Mesothelial cell of epicardium (in vitro differentiated cells): ENCODE measurements around the gene GALNT6. TPM values are rescaled to one million over a fixed set of nuclear protein-coding genes. Genes with fewer than 3 reads are reported as not detected.

Experiments
- DNase-seq, 2 experiments: peaks; one replicate each; pipeline ENCODE4 v3.0.0; 2021; ENCODE audit warnings: low spot score in 2 of 2; ENCODE audit not compliant: unreplicated experiment in 2 of 2
- H3K27ac Mint-ChIP-seq: 2 replicates; pipeline ENCODE4 v1.8.0; 2021; ENCODE audit warnings: mixed read lengths
- H3K27me3 Mint-ChIP-seq: 2 replicates; pipeline ENCODE4 v1.8.0; 2021; ENCODE audit warnings: low read depth, mixed read lengths
- H3K36me3 Mint-ChIP-seq: 2 replicates; pipeline ENCODE4 v1.8.0; 2021; ENCODE audit warnings: mixed read lengths
- H3K4me1 Mint-ChIP-seq: 2 replicates; pipeline ENCODE4 v1.8.0; 2021; ENCODE audit warnings: mixed read lengths
- H3K4me3 Mint-ChIP-seq: 2 replicates; pipeline ENCODE4 v1.8.0; 2021; ENCODE audit warnings: mild to moderate bottlenecking, moderate library complexity, mixed read lengths
- H3K9me3 Mint-ChIP-seq: 2 replicates; pipeline ENCODE4 v1.8.0; 2021; ENCODE audit warnings: mixed read lengths
- CTCF ChIP-seq: fragments of 200-600 bp; sonication (generic); IDR thresholded peaks from one replicate; pipeline ENCODE4 v1.5.0; 2021; ENCODE audit warnings: antibody characterized with exemption; ENCODE audit not compliant: unreplicated experiment
- total RNA-seq: library from RNA; stranded (reverse); gene quantifications from 3 replicates; pipeline ENCODE4 v1.2.1, GENCODE V29; 2021

GALNT6 gene
- total RNA-seq, 1 donor from 2014 or later, result 12.8 TPM

DNA sequence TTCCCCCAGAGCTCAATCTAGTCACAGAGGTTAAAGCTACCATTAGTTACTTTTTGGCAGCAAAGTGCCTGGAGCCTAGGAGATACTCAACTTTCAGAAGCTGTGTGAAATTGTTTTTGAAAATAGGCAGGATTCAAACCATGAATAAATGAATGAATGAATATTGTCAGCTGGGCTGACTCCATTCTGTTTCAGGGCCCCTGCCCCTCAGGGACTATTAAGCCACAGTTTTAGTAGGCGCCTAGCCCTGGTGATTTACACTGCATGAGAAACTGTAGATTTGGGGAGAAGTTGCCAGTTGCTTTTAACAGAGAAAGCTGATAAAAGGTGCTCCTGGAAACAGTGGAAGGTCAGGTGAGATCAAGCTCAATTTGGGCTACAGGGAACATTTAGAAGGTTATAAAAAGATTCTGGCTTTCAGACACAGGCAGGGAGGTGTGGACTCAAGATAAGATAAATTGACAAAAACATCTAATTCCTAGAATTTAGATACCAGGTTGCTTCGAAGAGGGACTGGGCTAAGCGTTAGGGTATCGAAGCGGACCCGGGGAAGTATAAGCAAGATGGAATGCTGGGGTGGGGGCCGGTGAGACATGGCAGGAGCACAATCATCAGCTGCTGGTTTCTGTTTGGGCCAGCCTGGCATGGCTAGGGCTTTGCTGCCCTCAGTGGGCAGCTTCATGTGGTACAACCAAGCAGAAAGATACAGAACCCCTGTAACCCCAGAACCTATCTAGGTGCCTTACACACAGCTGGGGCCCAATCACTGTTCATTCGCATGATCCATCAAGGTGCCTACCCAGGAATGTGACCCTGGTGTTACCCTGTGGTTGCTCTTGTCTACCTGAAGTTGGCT lies 29.8 kb downstream of the GALNT6 start:
- Mint-ChIP-seq H3K27ac (peak overlapping the region; percentile 12), H3K36me3 (peaks cover 7% of the 10 kb centered on the region), H3K4me1 (peaks cover 13% of the 10 kb centered on the region), H3K9me3 (no peaks in the 10 kb centered on the region), H3K27me3 (no peaks in the 10 kb centered on the region), H3K4me3 (no peak overlapping the region)
- DNase-seq, result no peak
- TF ChIP-seq CTCF, result no peak

DNA sequence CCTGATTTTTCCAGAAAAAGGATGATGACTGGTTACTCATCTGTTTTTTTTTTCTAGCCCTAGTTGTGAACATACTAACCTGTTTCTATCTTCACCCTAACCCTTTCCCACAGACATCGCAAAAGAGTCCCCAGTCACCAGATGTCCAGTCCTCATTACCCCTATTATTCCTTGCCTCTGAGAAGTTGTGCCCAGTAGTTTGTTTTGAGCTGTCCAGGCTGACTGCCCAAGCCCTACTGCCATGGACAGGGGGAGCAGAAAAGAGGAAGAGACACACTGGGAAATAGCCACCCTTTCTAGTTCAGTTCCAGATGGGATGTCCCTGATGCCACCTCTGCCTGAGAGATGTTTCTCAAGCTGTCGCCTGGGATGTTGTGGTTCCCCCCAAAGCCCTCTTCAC lies 30.9 kb downstream of the GALNT6 start:
- Mint-ChIP-seq H3K27ac (no peak overlapping the region), H3K9me3 (no peaks in the 10 kb centered on the region), H3K36me3 (peaks cover 7% of the 10 kb centered on the region), H3K4me1 (peaks cover 13% of the 10 kb centered on the region), H3K27me3 (no peaks in the 10 kb centered on the region), H3K4me3 (no peak overlapping the region)
- TF ChIP-seq CTCF, result no peak
- no peak for DNase-seq

- Mint-ChIP-seq H3K27ac (no peak overlapping the region), H3K4me1 (peaks cover 13% of the 10 kb centered on the region), H3K9me3 (no peaks in the 10 kb centered on the region), H3K36me3 (peaks cover 7% of the 10 kb centered on the region), H3K4me3 (no peak overlapping the region), H3K27me3 (no peaks in the 10 kb centered on the region)
- no peak for DNase-seq
- TF ChIP-seq CTCF, result no peak
These were observed 31.4 kb downstream of the GALNT6 start for GRCh38 chr12:51359851-51360250.

- Mint-ChIP-seq H3K4me1 (peaks cover 13% of the 10 kb centered on the region), H3K27ac (no peak overlapping the region), H3K36me3 (peaks cover 7% of the 10 kb centered on the region), H3K27me3 (no peaks in the 10 kb centered on the region), H3K4me3 (no peak overlapping the region), H3K9me3 (no peaks in the 10 kb centered on the region)
- DNase-seq, result no peak
- TF ChIP-seq CTCF, result no peak
These were observed 32.7 kb downstream of the GALNT6 start for GRCh38 chr12:51358496-51358895.

GRCh38 chr12:51357374-51358047 lies 33.7 kb downstream of the GALNT6 start:
- no peaks in the 10 kb centered on the region for H3K9me3 Mint-ChIP-seq
- TF ChIP-seq CTCF, result no peak
- H3K4me3 Mint-ChIP-seq, result no peak overlapping the region
- peaks cover 13% of the 10 kb centered on the region for H3K4me1 Mint-ChIP-seq
- DNase-seq, result no peak
- H3K27me3 Mint-ChIP-seq, result no peaks in the 10 kb centered on the region
- peaks cover 7% of the 10 kb centered on the region for H3K36me3 Mint-ChIP-seq
- H3K27ac Mint-ChIP-seq, result no peak overlapping the region
